Measurements from ENCODE around the gene SUPT16H. TPM values are rescaled to one million over a fixed set of nuclear protein-coding genes. Genes with fewer than 3 reads are reported as not detected.

The SUPT16H gene
- total and polyA plus RNA-seq, 2 of the 13 experiments (the other 11 are each of a cell fraction or from before 2014, with no cell fraction given), result 77.5 to 230 TPM

GRCh38 chr14:21382886-21383847 is 652 bp downstream of the SUPT16H start (continued):
- TF ChIP-seq SKIL (CRISPR knock-in tag; IDR thresholded peaks at IDR 0.05; ENCODE audit: borderline replicate concordance), result no peak
- no peak for TF ChIP-seq ARID5B (CRISPR knock-in tag; IDR thresholded peaks at IDR 0.05)
- TF ChIP-seq, protein P1, sequence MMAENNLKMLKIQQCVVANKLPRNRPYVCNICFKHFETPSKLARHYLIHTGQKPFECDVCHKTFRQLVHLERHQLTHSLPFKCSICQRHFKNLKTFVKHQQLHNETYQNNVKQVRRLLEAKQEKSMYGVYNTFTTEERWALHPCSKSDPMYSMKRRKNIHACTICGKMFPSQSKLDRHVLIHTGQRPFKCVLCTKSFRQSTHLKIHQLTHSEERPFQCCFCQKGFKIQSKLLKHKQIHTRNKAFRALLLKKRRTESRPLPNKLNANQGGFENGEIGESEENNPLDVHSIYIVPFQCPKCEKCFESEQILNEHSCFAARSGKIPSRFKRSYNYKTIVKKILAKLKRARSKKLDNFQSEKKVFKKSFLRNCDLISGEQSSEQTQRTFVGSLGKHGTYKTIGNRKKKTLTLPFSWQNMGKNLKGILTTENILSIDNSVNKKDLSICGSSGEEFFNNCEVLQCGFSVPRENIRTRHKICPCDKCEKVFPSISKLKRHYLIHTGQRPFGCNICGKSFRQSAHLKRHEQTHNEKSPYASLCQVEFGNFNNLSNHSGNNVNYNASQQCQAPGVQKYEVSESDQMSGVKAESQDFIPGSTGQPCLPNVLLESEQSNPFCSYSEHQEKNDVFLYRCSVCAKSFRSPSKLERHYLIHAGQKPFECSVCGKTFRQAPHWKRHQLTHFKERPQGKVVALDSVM (CRISPR knock-in tag; IDR thresholded peaks at IDR 0.05), result no peak
- no peak for TF ChIP-seq DRAP1 (CRISPR knock-in tag; IDR thresholded peaks at IDR 0.05)
- no peak; the same call in 1 of the 2 replicates for TF ChIP-seq HMG20A (CRISPR knock-in tag; IDR thresholded peaks at IDR 0.05; ENCODE audit: borderline replicate concordance)
- TF ChIP-seq KLF15 (CRISPR knock-in tag; IDR thresholded peaks at IDR 0.05; ENCODE audit: borderline replicate concordance), result 0 out of 2 replicates have a peak, but pooled peaks have one; percentile 1
- no peak for TF ChIP-seq FOXA3 (CRISPR knock-in tag; IDR thresholded peaks at IDR 0.05)
- TF ChIP-seq, protein P2, sequence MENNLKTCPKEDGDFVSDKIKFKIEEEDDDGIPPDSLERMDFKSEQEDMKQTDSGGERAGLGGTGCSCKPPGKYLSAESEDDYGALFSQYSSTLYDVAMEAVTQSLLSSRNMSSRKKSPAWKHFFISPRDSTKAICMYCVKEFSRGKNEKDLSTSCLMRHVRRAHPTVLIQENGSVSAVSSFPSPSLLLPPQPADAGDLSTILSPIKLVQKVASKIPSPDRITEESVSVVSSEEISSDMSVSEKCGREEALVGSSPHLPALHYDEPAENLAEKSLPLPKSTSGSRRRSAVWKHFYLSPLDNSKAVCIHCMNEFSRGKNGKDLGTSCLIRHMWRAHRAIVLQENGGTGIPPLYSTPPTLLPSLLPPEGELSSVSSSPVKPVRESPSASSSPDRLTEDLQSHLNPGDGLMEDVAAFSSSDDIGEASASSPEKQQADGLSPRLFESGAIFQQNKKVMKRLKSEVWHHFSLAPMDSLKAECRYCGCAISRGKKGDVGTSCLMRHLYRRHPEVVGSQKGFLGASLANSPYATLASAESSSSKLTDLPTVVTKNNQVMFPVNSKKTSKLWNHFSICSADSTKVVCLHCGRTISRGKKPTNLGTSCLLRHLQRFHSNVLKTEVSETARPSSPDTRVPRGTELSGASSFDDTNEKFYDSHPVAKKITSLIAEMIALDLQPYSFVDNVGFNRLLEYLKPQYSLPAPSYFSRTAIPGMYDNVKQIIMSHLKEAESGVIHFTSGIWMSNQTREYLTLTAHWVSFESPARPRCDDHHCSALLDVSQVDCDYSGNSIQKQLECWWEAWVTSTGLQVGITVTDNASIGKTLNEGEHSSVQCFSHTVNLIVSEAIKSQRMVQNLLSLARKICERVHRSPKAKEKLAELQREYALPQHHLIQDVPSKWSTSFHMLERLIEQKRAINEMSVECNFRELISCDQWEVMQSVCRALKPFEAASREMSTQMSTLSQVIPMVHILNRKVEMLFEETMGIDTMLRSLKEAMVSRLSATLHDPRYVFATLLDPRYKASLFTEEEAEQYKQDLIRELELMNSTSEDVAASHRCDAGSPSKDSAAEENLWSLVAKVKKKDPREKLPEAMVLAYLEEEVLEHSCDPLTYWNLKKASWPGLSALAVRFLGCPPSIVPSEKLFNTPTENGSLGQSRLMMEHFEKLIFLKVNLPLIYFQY (CRISPR knock-in tag; IDR thresholded peaks at IDR 0.05; ENCODE audit: borderline replicate concordance), result no peak
- TF ChIP-seq ZNF441 (CRISPR knock-in tag; IDR thresholded peaks at IDR 0.05; ENCODE audit: borderline replicate concordance), result no peak
- TF ChIP-seq GABPA (IDR thresholded peaks at IDR 0.05; ENCODE audit: low read depth, low read length), result no peak
- no peak for TF ChIP-seq GABPA (CRISPR knock-in tag; IDR thresholded peaks at IDR 0.05; ENCODE audit: low read depth)
- TF ChIP-seq SP1 (IDR thresholded peaks at IDR 0.05), result no peak
- no peak; the same call in 1 of the 2 replicates for TF ChIP-seq SP1 (CRISPR knock-in tag; IDR thresholded peaks at IDR 0.05)
- TF ChIP-seq HOXD1 (CRISPR knock-in tag; IDR thresholded peaks at IDR 0.05), result peak; percentile 9
- no peak for TF ChIP-seq PHF21A (CRISPR knock-in tag; IDR thresholded peaks at IDR 0.05)
- no peak; the same call in 1 of the 2 replicates for TF ChIP-seq ISL2 (CRISPR knock-in tag; IDR thresholded peaks at IDR 0.05)

Data from HepG2 (cell line).